ENCODE data around the gene HS6ST3.
A peak's percentile ranks its signal among the peaks of the same experiment; 100 is the strongest.

HS6ST3 gene

DNA sequence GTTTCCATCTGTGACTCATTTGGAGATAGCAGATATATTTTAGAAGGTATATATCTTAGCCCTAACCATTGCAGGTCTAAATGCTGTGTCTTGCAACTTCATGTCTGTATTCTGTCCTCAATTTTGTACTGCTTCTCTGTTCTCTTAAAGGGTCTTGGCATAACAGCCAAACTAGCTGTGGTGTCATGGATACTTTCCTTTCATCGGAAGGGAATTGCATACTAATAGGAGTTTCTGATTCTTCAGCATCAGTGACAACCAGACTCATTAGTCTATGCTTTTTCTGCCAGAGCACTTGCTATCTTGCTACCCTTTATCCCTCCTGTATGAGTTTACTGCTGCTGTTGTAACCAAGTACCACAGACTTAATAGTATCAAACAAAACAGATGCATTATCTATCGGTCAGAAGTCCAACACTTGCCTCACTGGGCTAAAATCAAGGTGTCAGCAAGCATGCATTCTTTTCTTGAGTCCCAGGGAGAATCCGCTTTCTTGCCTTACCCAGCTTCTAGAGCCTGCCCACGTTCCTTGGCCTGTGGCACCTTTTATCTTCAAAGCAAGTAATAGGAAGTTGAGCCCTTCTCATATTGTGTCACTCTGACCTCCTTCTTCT, 253.1 kb downstream of the HS6ST3 start:
- no peak for DNase-seq

DNA sequence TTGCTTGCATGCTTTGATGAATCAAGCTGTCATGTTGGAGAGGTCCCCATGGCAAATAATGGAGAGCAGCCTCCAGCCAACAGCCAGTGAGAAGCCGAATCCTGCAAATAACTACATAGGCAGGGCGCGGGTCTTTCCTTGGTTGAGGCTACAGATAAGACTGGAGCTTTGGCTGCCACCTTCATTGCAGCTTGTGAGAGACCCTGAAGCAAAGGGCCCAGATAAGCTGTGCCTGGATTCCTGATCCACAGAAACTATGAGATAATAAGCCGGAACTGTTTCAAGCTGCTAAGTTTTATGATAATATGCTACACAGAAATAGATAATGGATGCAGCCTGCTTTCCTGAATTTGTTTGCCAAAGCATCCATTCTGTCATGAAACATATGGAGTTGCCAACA, 257.0 kb downstream of the HS6ST3 start:
- DNase-seq = no peak

DNA sequence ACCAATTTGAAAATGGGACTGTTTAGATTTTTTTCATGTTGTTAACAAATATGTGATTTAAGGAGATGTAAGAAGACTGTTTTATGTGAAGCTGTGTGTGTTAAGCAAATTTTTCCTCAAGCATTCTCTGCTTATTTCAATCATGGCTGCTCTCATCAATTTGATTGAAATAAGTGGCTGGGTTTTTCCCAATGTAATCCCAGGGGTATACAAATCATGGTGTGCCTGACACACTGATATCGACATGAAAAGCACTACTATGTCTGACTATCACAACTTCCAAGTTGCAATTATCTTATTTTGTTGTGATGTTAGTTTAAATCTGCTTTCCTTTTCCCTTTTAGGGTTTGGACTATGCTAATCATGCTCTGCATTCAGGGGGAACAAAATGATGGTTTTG, 283.7 kb downstream of the HS6ST3 start:
- DNase-seq = no peak

DNA sequence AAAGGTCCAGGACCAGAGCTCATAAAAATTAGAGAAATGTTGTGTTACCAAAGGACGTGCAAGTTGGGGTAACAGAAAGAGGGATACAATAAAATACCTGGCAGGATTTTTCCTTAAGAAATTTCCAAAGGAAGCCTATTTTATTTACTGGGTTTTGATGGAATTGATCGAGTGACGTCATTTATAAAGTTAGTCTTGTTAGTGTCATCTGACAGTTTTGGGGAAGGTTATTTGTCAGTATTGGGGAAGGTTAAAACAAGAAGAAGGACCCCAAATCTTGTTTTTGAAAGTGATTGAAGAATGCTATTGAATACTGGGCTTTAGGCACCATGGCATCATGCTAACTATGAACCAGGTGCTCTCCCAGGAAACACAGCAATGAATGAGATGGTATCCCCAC, 287.9 kb downstream of the HS6ST3 start:
- no peak for DNase-seq

GRCh38 chr13:96379967-96380366, 290.1 kb downstream of the HS6ST3 start:
- DNase-seq = no peak

- no peak for DNase-seq
Measured at GRCh38 chr13:96381681-96382080, 291.8 kb downstream of the HS6ST3 start.

DNA sequence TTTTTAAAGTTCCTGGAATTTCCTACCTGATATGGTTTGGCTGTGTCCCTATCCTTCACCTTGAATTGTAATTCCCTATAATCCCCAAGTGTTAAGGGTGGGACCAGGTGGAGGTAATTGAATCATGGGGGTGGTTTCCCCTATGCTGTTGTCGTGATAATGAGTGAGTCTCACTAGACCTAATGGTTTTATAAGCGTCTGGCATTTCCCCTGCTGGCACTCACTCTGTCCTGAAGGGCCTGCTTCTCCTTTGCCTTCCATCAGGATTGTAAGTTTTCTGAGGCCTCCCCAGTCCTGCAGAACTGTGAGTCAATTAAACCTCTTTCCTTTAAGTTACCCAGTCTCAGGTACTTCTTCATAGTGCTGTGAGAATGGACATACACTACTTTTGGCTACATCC, 298.7 kb downstream of the HS6ST3 start:
- no peak for DNase-seq

DNA sequence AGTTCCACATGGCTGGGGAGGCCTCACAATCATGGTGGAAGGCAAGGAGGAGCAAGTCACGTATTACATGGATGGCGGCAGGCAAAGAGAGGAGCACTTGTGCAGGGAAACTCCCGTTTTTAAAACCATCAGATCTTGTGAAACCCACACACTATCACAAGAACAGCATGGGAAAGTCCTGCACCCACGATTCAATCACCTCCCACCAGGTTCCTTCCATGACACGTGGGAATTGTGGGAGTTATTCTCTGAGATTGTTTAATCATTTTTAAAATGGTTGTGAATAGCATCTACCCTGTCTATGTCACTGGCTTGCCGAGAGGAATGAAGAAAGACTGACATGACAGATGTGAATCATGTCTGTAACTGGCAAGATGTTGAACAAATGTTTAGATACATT, 301.7 kb downstream of the HS6ST3 start:
- no peak for DNase-seq

GRCh38 chr13:96397807-96398206, 307.9 kb downstream of the HS6ST3 start:
- DNase-seq = no peak

GRCh38 chr13:96398486-96398885, 308.6 kb downstream of the HS6ST3 start:
- no peak for DNase-seq

GRCh38 chr13:96403241-96403640, 313.3 kb downstream of the HS6ST3 start:
- DNase-seq = no peak

DNA sequence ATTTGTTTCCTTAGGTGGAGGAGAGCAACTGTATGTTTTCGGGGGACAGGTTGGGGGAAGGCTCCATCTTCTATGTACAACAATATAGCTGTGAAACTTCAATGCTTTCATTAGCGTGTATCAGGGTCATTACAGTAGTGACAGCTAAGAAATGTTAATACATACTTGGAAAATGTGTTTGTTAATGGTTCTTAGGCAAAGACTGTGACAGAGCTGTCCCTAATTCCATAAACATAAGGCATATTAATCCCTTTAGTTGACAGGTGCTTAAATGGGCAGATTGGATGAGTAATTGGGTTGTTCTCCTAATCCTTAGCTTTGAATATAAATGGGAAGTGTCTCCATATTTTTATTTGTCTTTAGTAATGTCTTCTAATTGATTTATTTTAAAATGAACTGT, 313.7 kb downstream of the HS6ST3 start:
- DNase-seq = no peak

DNA sequence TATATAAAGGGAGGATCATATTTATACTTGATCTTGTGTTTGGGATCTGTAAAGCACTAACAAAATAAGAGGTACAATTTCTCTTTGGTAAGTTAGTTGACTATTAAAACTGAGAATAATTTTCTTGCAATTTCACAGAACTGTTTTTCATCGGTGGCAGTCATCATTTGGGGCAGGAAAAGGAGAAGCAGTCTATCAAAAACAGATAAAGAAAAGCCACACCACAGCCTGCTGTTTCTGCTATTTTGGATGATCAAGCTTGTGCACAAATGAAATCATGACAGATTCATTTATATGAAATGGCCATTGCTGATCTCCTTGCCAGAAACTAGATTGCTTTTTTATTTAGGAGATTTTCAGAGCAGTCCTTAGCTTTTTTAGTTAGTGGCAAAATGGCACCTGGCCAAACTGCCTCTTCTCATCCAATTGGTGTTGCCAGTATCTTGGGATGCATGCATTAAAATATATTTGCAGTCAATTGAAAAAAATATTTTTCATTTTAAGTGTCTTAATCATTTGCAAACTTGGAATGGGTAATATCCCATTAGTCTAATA, 326.0 kb downstream of the HS6ST3 start:
- DNase-seq = no peak

DNA sequence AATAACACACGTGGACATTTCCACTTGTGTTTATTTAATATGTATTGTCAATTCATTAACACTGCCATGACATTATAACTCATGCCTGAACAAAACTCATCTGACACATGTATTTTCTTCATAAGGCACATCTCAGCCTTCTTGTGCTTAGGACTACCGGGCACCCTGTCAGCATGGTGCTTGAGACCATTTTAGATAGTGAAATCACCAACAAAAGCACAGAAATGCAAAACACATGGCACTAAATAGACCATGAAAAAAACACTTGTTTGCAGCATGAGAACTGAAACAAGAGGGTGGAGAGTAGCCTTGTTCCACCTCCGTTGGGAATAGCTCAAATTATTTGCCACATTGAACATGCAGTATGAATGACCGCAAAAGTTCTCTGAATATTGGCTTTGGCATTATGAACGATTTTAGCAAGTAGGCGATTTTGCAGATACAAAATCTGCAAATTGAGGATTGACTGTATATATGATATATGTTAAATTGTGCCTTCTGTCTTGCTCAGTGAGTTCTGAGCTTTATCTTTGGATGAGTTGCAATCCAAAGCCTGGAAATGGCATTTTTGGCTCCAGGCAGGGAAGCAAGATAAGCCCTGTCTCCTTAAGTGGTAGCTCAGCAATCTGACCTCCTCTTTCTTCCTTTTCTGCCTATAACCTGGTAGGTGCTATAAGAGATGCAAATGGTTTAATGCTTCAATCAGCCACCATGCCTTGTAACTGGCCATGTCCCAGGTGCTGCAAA, 328.2 kb downstream of the HS6ST3 start:
- no peak for DNase-seq

- DNase-seq = no peak
Measured at GRCh38 chr13:96421314-96421713, 331.4 kb downstream of the HS6ST3 start.

GRCh38 chr13:96422002-96422401, 332.1 kb downstream of the HS6ST3 start:
- no peak for DNase-seq

- DNase-seq = peak; percentile 27
Measured at GRCh38 chr13:96426167-96426566, 336.3 kb downstream of the HS6ST3 start.

GRCh38 chr13:96428911-96429310, 339.0 kb downstream of the HS6ST3 start:
- no peak for DNase-seq

GRCh38 chr13:96431044-96431581, 341.2 kb downstream of the HS6ST3 start:
- DNase-seq = no peak

DNA sequence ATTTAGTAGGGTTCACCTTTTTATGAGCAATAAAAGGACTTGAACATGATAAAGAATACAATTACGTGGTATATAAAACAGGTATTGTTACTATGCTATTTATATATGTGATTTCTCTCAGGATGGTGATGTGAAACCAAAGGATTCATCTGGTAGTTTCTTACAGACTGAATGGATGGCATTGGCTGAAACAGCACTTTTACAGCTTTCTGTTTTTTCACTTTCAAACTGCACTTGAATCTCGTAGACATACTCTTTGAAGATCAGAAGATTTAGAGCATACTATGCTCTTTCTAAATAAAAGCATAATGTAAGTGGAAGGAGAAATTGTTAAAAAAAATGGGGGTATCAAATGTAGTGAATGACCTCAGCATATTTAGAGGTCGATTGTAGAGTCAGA, 354.8 kb downstream of the HS6ST3 start:
- no peak for DNase-seq

GRCh38 chr13:96449920-96450319, 360.0 kb downstream of the HS6ST3 start:
- DNase-seq = no peak

DNA sequence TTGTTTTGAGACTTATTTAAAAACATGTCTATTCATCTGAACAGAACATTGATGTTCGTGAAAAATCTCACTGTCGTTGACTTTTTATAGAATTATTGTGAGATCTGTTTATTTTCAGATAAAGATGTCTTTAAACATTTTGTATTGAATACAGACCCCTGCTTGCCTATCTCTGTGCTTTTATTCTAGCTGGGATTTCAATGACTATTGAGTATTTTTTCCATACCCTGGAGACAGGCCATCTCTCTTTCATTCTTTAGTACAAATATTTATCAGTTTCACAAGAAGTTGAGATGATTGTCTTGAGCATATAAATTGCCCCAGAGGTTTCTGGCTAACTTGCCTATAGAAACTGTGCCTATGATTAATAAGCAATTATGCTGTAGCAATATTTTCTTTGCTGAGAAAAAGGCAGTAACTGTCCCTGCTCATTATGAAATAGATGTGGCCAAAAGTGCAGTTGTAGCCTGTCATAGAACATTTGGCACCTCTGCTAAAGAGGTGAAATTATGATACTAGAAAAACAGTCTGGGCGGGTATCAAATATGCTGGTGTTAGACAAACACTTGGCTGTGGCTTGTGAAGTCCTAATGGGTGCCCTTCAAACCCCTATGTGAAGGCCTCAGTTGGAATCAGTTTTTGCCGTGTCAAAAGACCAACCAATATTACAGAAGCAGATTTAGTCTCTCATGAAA, 360.6 kb downstream of the HS6ST3 start:
- peak; percentile 4 for DNase-seq

GRCh38 chr13:96454466-96454865, 364.6 kb downstream of the HS6ST3 start:
- DNase-seq = no peak

DNA sequence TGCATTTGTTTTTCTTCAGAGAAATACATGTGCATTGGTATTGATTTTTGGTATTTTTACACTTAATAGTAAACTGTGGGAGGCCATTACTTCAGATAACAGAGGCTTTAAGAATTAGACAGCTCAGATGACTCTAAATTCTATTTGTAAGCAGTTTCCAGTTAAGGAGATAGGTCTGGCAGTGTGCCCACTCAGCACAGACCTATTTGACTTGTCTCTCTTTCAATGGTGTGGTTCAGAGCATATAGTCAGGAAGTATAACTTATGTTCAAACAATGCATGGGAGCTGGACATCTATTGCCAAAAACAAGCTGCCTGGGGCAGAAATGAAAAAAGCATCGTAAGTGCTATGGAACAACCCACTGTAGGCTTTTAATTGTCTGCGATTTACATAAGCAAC, 370.7 kb downstream of the HS6ST3 start:
- DNase-seq = peak; percentile 50

Data from NCI-H510A treated with DMSO at 0.1 percent for 48 hours (cell line).